ENCODE data around the gene GALNT5. TPM values are rescaled to one million over a fixed set of nuclear protein-coding genes. Genes with fewer than 3 reads are reported as not detected.

GALNT5 gene
- total RNA-seq, 4 donors from 2014 or later, result 6.7 to 11.2 (median 8.6) TPM

DNA sequence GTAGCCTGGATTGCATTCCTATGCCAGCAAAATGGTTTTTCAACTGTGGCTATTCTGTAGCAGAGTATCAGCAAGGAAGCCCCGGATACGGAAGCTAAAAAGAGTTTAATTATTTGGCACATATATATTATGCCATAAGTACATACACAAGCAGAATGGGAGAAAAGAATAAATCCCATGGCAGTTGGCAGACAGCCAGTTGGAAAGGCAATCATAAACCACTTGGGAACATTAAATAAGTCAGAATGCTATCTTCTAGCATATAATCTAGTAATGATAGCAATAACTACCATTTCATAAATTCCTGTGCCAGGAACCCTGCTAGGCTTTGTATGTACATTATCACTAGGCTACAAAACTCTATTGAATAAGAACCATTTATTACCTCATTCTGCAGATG lies 26.0 kb downstream of the GALNT5 start:
- TF ChIP-seq, protein P1, sequence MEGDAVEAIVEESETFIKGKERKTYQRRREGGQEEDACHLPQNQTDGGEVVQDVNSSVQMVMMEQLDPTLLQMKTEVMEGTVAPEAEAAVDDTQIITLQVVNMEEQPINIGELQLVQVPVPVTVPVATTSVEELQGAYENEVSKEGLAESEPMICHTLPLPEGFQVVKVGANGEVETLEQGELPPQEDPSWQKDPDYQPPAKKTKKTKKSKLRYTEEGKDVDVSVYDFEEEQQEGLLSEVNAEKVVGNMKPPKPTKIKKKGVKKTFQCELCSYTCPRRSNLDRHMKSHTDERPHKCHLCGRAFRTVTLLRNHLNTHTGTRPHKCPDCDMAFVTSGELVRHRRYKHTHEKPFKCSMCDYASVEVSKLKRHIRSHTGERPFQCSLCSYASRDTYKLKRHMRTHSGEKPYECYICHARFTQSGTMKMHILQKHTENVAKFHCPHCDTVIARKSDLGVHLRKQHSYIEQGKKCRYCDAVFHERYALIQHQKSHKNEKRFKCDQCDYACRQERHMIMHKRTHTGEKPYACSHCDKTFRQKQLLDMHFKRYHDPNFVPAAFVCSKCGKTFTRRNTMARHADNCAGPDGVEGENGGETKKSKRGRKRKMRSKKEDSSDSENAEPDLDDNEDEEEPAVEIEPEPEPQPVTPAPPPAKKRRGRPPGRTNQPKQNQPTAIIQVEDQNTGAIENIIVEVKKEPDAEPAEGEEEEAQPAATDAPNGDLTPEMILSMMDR (IDR thresholded peaks at IDR 0.05), result no peak
- TF ChIP-seq POLR2A (IDR thresholded peaks at IDR 0.05), result no peak
- Histone ChIP-seq H3K9me3 (no peaks in the 10 kb centered on the region), H3K4me3 (no peak overlapping the region), H3K4me1 (no peaks in the 10 kb centered on the region), H3K27ac (no peak overlapping the region), H3K36me3 (no peaks in the 10 kb centered on the region), H3K27me3 (no peaks in the 10 kb centered on the region)
- whole genome bisulfite sequencing, 2 donors, result 61 to 66% methylated on average over 2 of the region's 2 CpGs
- no peak for DNase-seq
- intact Hi-C loops (cut with DNase I), result no loop called here

DNA sequence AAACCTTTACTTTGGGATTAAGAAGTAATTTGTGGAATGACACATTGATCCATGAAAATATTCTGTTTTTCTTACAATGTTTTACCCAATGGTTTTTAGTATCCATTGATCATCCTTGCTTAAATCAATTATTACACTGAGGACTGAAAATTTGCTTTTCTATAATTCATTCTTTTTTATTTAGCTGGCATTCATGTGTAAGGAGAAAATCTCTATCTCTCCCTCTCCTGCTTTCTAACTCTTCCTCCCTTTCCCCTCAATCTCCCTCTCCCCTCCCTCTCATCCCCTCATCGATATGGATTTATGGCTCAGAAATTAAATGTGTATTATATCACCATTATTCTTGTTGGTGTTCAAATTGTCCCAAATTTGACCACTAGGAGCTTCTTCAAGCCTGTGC lies 29.7 kb downstream of the GALNT5 start:
- no peaks in the 10 kb centered on the region for H3K4me1 ChIP-seq
- TF ChIP-seq, protein P1 (IDR thresholded peaks at IDR 0.05), result no peak
- no peak for TF ChIP-seq POLR2A (IDR thresholded peaks at IDR 0.05)
- no peak for DNase-seq

DNA sequence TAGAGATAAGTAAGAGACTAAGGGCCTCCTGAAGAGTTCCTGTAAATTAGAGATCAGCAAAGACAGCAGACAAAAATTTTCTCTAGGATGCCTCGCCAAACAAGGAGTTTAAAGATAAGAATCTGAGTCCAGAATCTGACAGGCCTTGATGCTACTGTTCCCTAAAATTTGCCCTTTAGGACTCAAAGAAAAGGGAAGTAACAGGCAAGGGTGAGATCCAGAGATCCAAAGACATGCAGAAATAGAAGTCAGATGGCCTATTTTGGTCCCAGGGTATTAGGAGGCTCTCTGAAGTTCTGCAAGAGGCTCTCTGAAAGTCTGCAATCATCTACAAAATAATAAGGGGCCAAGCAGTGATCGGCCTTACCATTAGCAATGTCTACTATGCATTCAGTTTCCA lies 33.0 kb downstream of the GALNT5 start:
- Histone ChIP-seq H3K27ac (no peak overlapping the region), H3K4me1 (no peaks in the 10 kb centered on the region), H3K36me3 (no peaks in the 10 kb centered on the region), H3K4me3 (no peak overlapping the region), H3K9me3 (no peaks in the 10 kb centered on the region), H3K27me3 (no peaks in the 10 kb centered on the region)
- DNase-seq, result no peak
- TF ChIP-seq, protein P1 (IDR thresholded peaks at IDR 0.05), result no peak
- TF ChIP-seq POLR2A (IDR thresholded peaks at IDR 0.05), result no peak
- WGBS, 2 donors, result 74 to 89% methylated on average over 2 of the region's 2 CpGs
- intact Hi-C loops (cut with DNase I), result no loop called here

More for the DNA sequence above, 29.7 kb downstream of the GALNT5 start:
- no peaks in the 10 kb centered on the region for H3K36me3 ChIP-seq
- H3K27me3 ChIP-seq, result no peaks in the 10 kb centered on the region
- intact Hi-C loops (cut with DNase I), result no loop called here
- H3K4me3 ChIP-seq, result no peak overlapping the region
- H3K9me3 ChIP-seq, result no peaks in the 10 kb centered on the region
- WGBS, 2 donors, result 89 to 95% methylated on average over 1 of the region's 1 CpG
- no peak overlapping the region for H3K27ac ChIP-seq

DNA sequence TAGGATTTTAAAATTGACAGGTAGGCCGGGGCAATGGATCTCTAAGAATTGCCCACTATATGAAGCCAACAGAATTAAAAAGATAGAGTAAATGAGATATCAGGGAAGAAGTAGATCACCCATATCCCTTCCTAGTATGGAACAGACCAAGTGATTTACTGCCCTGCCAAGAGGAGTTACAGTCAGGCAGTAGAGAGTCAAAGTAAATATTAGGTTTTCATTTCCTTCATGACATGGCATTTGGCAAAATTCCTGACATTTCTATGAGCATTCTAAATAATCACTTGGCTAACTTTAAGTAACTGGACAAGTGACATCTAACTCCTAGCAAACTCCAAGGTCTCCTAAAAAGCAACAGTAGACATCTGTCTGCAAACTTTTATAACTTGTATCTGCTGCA lies 33.5 kb downstream of the GALNT5 start:
- no peak for DNase-seq
- Histone ChIP-seq H3K27ac (no peak overlapping the region), H3K27me3 (no peaks in the 10 kb centered on the region), H3K9me3 (no peaks in the 10 kb centered on the region), H3K36me3 (no peaks in the 10 kb centered on the region), H3K4me3 (no peak overlapping the region), H3K4me1 (no peaks in the 10 kb centered on the region)
- TF ChIP-seq, protein P1 (IDR thresholded peaks at IDR 0.05), result no peak
- no peak for TF ChIP-seq POLR2A (IDR thresholded peaks at IDR 0.05)
- intact Hi-C loops (cut with DNase I), result no loop called here
- 81 to 85% methylated on average over 1 of the region's 1 CpG for WGBS, 2 donors

DNA sequence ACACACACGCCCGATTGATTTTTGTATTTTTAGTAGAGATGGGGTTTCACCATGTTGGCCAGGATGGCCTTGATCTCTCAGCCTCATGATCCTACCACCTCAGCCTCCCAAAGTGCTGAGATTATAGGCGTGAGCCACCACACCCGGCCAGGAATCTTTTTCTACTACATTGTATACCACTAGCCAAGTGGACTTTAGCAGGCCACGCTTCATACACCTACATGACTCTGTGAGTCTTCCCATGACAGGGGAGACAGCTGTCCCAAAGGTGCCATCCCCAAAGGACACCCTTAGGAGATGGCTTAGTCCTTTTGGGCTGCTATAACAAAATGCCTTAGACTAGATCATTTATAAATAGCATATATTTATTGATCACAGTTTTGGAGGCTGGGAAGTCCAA lies 35.3 kb downstream of the GALNT5 start:
- TF ChIP-seq, protein P1 (IDR thresholded peaks at IDR 0.05), result no peak
- no peak for TF ChIP-seq POLR2A (IDR thresholded peaks at IDR 0.05)
- H3K4me3 ChIP-seq, result no peak overlapping the region
- no peaks in the 10 kb centered on the region for H3K27me3 ChIP-seq
- DNase-seq, result no peak
- H3K9me3 ChIP-seq, result no peaks in the 10 kb centered on the region
- no peaks in the 10 kb centered on the region for H3K4me1 ChIP-seq
- no peaks in the 10 kb centered on the region for H3K36me3 ChIP-seq
- intact Hi-C loops (cut with DNase I), result no loop called here
- H3K27ac ChIP-seq, result no peak overlapping the region
- WGBS, 2 donors, result 91 to 93% methylated on average over 5 of the region's 5 CpGs
